Endothelial cell of hepatic sinusoid (primary cell): ENCODE data around the gene PLSCR5.

ENCODE experiments used
- in situ Hi-C: cut with HindIII; loops from 2 replicates; pipeline ENCODE4 v1.10.0; 2017; ENCODE audit warnings: low sequenced_read_pairs

PLSCR5 gene

GRCh38 chr3:146589899-146590508, 15.1 kb downstream of the PLSCR5 start:
- in situ Hi-C loops = no loop called here

DNA sequence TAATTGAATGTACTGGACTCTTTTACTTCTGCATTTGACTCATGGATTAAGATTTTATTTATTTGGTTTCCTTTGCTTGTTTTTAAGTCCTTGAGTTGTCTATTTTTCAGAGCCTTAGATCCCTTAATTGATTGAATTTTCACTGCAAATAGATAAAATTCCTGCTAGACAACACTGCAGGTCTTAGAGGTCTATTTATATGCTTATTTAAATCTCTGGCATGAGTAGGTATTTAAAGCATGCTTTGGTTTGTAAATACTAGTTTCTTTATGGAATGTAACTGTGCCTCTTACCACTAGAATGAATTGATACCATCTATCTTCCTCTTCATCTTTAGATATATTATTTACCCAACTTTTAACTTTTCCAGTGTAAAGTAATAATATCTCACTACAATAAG, 20.0 kb downstream of the PLSCR5 start:
- in situ Hi-C loops = no loop called here

DNA sequence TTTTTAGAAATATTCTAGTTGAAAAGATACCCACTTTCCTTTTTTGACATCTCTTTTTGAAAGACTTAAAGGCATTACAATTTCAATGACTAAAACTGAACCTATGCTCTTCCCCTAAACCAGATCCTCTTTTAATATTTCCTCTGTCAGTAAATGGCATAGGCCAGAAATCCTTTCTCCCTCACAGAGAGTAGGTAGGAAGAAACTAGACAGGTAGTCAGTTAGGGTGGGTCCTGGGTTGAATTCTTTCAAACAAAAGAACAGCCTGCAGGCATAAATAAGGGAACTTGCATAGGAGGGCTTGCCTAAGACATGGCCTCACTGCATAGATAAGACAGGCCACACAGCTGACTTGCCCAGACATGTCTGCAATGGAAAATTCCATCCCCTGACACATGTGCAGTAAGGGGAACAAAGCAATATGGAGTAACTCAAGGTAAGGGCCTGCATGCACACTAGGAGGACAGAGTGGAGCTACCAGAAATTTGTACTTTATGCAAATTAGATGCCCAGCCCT, 23.1 kb downstream of the PLSCR5 start:
- in situ Hi-C loops = loop anchor here (5.0 kb wide), 1 partner anchor 85 kb away; no protein-coding TSS in a partner anchor

DNA sequence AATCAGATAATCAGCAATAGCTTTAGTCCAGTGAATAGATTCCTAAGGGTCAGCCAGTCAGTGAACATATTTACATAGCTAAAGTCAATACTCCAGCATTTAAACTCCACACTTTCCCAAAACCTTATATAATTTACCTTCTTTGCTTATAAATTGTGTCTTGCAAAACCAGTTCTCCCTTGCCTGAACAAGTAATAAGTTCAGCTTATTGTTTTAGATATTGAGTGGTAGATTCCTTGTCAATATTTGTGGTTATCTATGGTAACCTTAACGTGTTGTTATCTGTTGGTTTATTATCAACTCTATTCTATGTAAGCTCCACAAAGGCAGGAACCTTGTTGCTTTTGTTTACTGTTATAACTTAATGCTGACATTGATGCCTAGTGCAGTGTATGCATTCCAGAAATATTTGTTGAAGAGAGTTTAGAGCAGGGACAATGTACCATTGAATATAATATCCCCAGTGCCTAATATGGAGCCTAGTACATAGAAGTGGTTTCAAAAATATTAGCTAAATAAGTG, 24.0 kb downstream of the PLSCR5 start:
- in situ Hi-C loops = loop anchor here (5.0 kb wide), 1 partner anchor 84 kb away; no protein-coding TSS in a partner anchor

DNA sequence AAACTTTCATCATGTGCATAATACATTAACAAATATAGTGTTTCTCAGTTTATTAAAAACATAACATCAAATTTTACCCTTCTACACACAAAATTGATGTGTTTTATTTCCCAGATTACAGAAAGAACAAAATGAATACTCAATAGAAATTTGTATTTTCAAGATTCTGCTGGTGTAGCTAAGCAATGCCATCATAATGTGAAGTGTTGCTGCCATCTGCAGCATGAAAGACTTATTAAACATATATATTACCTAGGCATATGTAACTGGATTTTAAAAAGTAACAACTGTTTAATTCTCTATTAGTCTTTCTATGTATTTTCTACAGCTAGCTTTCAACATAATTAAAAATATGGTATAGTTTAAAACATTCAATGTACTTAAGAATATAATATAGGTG, 27.5 kb downstream of the PLSCR5 start:
- in situ Hi-C loops = no loop called here

GRCh38 chr3:146575636-146576035, 29.5 kb downstream of the PLSCR5 start:
- in situ Hi-C loops = no loop called here

DNA sequence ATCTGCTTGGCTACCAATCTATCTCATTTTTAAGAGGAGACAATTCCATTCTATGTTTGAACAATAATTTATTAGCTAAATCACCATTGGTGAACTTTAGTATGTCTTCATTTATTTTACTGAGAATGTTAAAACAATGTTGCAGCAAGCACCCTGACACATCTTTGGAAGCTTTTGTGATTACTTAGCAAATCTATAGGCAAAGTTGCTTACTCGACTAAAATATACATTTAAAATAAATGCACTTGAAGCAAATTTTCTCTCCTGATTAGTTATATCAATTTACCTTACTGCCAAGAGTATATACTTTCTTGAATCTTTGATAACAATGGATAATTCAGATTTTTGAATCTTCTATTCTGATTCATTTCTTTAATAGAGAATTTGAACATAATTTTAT, 31.0 kb downstream of the PLSCR5 start:
- in situ Hi-C loops = no loop called here

GRCh38 chr3:146569314-146569713, 35.8 kb downstream of the PLSCR5 start:
- in situ Hi-C loops = no loop called here

DNA sequence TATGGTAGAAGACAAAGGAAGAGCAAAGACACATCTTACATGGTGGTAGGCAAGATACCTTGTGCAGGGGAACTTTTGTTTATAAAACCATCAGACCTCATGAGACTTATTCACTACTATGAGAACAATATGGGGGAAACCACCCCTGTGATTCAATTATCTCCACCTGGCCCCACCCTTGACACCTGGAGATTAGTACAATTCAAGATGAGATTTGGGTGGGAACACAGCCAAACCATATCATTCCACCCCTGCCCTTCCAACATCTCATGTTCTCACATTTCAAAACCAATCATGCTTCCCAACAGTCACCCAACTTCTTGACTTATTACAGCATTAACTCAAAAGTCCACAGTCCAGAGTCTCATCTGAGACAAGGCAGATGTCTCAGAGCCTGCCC, 39.0 kb downstream of the PLSCR5 start:
- in situ Hi-C loops = no loop called here

GRCh38 chr3:146561879-146562278, 43.3 kb downstream of the PLSCR5 start:
- in situ Hi-C loops = no loop called here

GRCh38 chr3:146561463-146561862, 43.7 kb downstream of the PLSCR5 start:
- in situ Hi-C loops = no loop called here

DNA sequence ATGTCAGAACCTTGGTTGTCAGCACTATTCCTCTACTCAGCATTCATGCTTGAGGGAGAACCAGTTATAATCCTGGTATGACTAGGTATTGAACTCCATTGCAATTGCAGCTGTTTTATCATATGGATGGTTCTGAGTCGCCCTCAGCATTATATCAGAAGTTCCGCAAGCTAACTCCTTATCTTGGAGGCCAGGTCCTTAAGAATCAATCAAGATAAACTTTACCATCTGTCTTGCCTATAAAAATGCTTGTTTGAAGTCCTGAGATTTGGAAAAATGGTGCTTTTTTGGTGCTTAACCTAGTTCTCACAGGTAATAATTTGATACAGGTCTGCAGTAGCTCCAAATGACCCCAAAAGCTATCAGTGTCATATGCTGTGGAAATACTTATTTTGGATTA, 44.5 kb downstream of the PLSCR5 start:
- in situ Hi-C loops = no loop called here

- in situ Hi-C loops = loop anchor here (10.0 kb wide), 1 partner anchor 525 kb away; no protein-coding TSS in a partner anchor
Measured at GRCh38 chr3:146559388-146559787, 45.8 kb downstream of the PLSCR5 start.

- in situ Hi-C loops = loop anchor here (10.0 kb wide), 1 partner anchor 524 kb away; no protein-coding TSS in a partner anchor
Measured at GRCh38 chr3:146558781-146559180, 46.4 kb downstream of the PLSCR5 start.

- in situ Hi-C loops = loop anchor here (10.0 kb wide), 1 partner anchor 523 kb away; no protein-coding TSS in a partner anchor
Measured at GRCh38 chr3:146557745-146558144, 47.4 kb downstream of the PLSCR5 start.

GRCh38 chr3:146555311-146555710, 49.8 kb downstream of the PLSCR5 start:
- in situ Hi-C loops = loop anchor here (10.0 kb wide), 1 partner anchor 521 kb away; no protein-coding TSS in a partner anchor

GRCh38 chr3:146554151-146554760, 50.9 kb downstream of the PLSCR5 start:
- in situ Hi-C loops = loop anchor here (10.0 kb wide), 1 partner anchor 519 kb away; no protein-coding TSS in a partner anchor

- in situ Hi-C loops = loop anchor here (10.0 kb wide), 1 partner anchor 516 kb away; no protein-coding TSS in a partner anchor
Measured at GRCh38 chr3:146550743-146551510, 54.2 kb downstream of the PLSCR5 start.

GRCh38 chr3:146550070-146550615, 55.0 kb downstream of the PLSCR5 start:
- in situ Hi-C loops = loop anchor here (10.0 kb wide), 1 partner anchor 515 kb away; no protein-coding TSS in a partner anchor

DNA sequence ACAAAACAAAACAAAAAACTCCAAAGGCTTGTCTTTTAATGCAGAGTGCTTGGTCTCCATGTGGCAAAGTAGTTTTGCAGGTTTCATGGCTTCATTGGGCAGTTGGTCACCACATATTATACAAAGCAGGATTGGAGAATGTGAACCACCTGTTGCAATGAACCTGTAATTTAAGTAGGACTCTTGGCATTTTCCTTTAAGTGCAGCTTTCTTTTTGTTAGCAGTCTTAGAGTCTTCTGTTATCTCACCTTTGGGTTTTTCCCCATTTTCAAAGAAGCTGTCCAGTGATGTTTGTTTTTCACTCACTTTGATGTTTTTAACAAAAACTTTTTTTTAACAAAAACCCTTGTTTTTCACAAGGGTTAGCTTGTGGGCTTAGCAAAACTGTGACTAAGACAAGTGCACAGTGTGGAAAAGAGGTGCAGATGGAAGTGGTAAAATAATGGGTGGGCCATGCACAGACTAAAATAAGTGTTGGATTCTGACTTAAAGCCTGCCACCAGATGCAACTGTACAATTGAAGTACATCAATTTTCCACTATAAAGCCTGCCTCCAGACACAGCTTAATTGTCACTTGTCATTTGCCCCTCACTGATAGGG, 57.8 kb downstream of the PLSCR5 start:
- in situ Hi-C loops = no loop called here
